Measurements from ENCODE around the gene SRP68. TPM values are rescaled to one million over a fixed set of nuclear protein-coding genes. Genes with fewer than 3 reads are reported as not detected.
A peak's percentile ranks its signal among the peaks of the same experiment; 100 is the strongest.

SRP68 gene
- total RNA-seq = 10 to 100 TPM; 57.5 to 90.2 (median 64.2) TPM

DNA sequence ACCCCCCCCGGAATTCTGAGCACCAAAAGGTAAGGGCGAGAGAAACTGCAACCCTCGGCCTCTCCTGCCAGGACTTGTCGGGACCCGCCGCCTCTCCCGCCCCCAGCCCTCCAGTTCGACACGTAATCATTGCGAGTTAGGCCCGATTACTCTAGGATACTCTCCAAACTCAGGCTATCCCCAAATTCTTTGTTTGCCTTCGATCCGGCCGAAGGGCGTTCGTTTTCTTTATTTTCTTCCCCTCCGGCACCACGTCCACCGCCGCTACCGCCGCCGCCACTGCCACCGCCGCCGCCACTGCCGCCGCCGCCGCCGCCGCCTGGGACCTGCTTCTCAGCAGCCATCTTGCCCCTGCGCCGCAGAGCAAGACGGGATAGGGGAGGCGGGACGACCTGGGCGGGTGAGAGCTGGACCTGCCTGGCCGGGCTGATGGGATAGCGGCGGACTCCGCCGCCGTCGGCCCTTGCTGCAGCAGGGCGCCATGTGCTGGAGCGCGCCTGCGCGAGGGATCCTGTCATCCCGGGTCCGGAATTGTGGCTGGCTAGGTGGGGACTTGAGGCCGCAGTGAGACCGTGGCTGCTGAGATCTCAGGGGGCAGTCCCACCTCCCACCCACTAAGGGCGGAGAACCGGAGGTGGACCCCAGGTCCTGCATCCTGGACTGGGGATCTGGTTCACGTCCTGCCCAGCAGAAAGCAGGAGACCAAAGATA, at the start of gene SRP68:
TSS of gene SRP68 (minus strand) at position 370 of the 711 bp plus-strand sequence. CDS start at position 344, 26 bp downstream.
- 0% methylated on average over 35 of the region's 57 CpGs for WGBS
- peak; percentile 94 to 96 for DNase-seq (ENCODE audit: low spot score in 2 of 2)
- TF ChIP-seq EP300 (IDR thresholded peaks at IDR 0.05) (no peak), POLR2A (IDR thresholded peaks at IDR 0.05) (peak in 1 of 2 donors; percentile 62), CTCF (IDR thresholded peaks at IDR 0.05) (no peak), POLR2AphosphoS5 (IDR thresholded peaks at IDR 0.05) (peak in 1 of 3 donors; percentile 45)
- Histone ChIP-seq H3K9me3 (no peaks in the 10 kb centered on the region), H3K4me1 (peaks cover 62% of the 10 kb centered on the region), H3K4me3 (peak within 1 kb of the TSS; percentile 85), H3K27ac (peak within 1 kb of the TSS; percentile 76), H3K27me3 (peaks cover 40% of the 10 kb centered on the region), H3K36me3 (peaks cover 18% of the 10 kb centered on the region)

GRCh38 chr17:76121932-76122430, 49.7 kb upstream of the SRP68 start:
- peaks cover 10% of the 10 kb centered on the region for H3K4me1 ChIP-seq
- no peaks in the 10 kb centered on the region for H3K27me3 ChIP-seq
- H3K36me3 ChIP-seq = no peaks in the 10 kb centered on the region
- TF ChIP-seq POLR2AphosphoS5 (IDR thresholded peaks at IDR 0.05) (no peak), EP300 (IDR thresholded peaks at IDR 0.05) (no peak), POLR2A (IDR thresholded peaks at IDR 0.05) (no peak), CTCF (IDR thresholded peaks at IDR 0.05) (no peak)
- peak overlapping the region; percentile 43 for H3K4me3 ChIP-seq
- H3K27ac ChIP-seq = no peak overlapping the region
- no peak for DNase-seq (ENCODE audit: low spot score in 2 of 2)
- no peaks in the 10 kb centered on the region for H3K9me3 ChIP-seq
- 75% methylated on average over 5 of the region's 42 CpGs for WGBS

DNA sequence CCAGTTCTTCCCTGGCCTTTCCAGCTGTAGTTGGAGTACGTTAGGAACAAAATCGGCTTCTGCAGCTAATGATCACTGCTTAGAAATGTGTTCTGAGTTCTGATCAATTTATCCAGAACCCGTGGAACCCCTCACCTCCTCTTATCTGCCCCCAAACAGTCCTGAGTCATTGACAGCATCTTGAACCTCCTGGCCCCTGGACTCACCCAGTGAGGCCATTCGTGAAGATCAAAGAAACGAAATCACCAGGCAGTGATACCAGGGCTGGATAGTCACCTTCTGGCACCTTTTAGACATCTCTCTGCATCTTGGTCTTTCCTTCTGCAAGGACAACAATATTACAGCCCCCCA, 48.3 kb upstream of the SRP68 start:
- Histone ChIP-seq H3K9me3 (no peaks in the 10 kb centered on the region), H3K4me3 (no peak overlapping the region), H3K4me1 (peaks cover 10% of the 10 kb centered on the region), H3K27ac (no peak overlapping the region), H3K36me3 (no peaks in the 10 kb centered on the region), H3K27me3 (no peaks in the 10 kb centered on the region)
- no peak for TF ChIP-seq CTCF (IDR thresholded peaks at IDR 0.05)
- no peak for TF ChIP-seq POLR2A (IDR thresholded peaks at IDR 0.05)
- TF ChIP-seq EP300 (IDR thresholded peaks at IDR 0.05) = no peak
- no peak for TF ChIP-seq POLR2AphosphoS5 (IDR thresholded peaks at IDR 0.05)
- no peak for DNase-seq (ENCODE audit: low spot score in 2 of 2)
- WGBS = 91% methylated on average over 5 of the region's 5 CpGs

DNA sequence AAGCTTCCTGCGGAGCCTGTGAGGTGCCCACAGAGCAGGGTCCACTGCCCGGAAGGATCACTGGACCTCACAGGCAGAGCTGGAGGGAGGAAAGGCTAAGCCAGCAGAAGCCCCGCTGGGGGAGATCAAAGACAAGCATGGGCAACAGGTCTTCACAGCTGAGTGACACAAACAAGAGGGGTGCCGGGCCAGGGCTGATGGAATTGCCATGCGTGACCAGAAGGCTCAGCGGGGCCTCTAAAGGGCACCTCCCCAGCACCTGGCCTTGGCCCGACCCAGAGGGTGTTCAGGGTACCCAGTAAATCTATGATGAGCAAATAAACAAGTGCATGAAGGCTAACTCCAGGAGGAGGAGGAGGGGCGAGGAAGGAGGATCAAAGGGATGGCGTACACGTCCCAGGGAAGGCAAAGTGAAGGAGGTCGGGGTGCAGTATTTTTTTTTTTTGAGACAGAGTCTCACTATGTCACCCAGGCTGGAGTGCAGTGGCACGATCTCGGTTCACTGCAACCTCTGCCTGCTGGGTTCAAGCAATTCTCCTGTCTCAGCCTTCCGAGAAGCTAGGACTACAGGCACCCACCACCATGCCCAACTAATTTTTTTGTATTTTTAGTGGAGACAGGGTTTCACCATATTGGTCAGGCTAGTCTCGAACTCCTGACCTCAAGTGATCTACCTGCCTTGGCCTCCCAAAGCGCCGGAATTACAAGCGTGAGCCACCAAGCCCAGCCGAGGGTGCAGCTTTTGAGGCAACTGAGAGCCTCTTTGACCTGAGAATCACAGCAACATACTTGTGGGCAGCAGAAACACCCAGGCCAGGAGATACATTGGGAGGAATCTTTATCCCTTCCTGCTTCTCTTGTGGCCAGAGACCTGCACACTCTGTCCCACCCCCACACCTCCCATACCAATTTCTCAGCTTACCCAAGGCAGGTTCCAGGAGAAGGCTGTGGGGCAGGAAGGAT, 47.4 kb upstream of the SRP68 start:
- peaks cover 10% of the 10 kb centered on the region for H3K4me1 ChIP-seq
- 86% methylated on average over 19 of the region's 19 CpGs for WGBS
- no peak for DNase-seq (ENCODE audit: low spot score in 2 of 2)
- TF ChIP-seq CTCF (IDR thresholded peaks at IDR 0.05) = no peak
- TF ChIP-seq EP300 (IDR thresholded peaks at IDR 0.05) = no peak
- no peak for TF ChIP-seq POLR2A (IDR thresholded peaks at IDR 0.05)
- TF ChIP-seq POLR2AphosphoS5 (IDR thresholded peaks at IDR 0.05) = no peak
- no peaks in the 10 kb centered on the region for H3K9me3 ChIP-seq
- H3K27ac ChIP-seq = no peak overlapping the region
- no peak overlapping the region for H3K4me3 ChIP-seq
- no peaks in the 10 kb centered on the region for H3K36me3 ChIP-seq
- H3K27me3 ChIP-seq = no peaks in the 10 kb centered on the region

All from suprapubic skin (tissue), 4 donors.